HG03439 (cell line): Measurements from ENCODE around the gene TLK2.
"Not testable (repeated sequence)": the region's sequence is repeated elsewhere in the genome, so short reads cannot be mapped to it uniquely, and the experiment has no call there.

Experiments
- ATAC-seq: cut with Tn5 transposase; IDR thresholded peaks from one replicate; pipeline ENCODE4 v1.9.1; 2021; ENCODE audit warnings: mild to moderate bottlenecking, moderate library complexity; ENCODE audit not compliant: unreplicated experiment

The TLK2 gene

GRCh38 chr17:62557532-62557931, 78.9 kb downstream of the TLK2 start:
- ATAC-seq: not testable (repeated sequence)

GRCh38 chr17:62558941-62559340, 80.3 kb downstream of the TLK2 start:
- ATAC-seq: not testable (repeated sequence)

GRCh38 chr17:62560971-62561370, 82.3 kb downstream of the TLK2 start:
- not testable (repeated sequence) for ATAC-seq

GRCh38 chr17:62562656-62563055, 84.0 kb downstream of the TLK2 start:
- ATAC-seq: no peak

GRCh38 chr17:62565817-62566216, 87.2 kb downstream of the TLK2 start:
- no peak for ATAC-seq

- ATAC-seq: no peak
These were observed 88.5 kb downstream of the TLK2 start for GRCh38 chr17:62566996-62567578.

- ATAC-seq: no peak
These were observed 93.9 kb downstream of the TLK2 start for GRCh38 chr17:62572488-62572887.

- ATAC-seq: no peak
These were observed 94.3 kb downstream of the TLK2 start for GRCh38 chr17:62572888-62573401.

- ATAC-seq: no peak
These were observed 95.0 kb downstream of the TLK2 start for GRCh38 chr17:62573480-62574117.

GRCh38 chr17:62576382-62576781, 97.8 kb downstream of the TLK2 start:
- no peak for ATAC-seq

GRCh38 chr17:62578757-62579487, 100.3 kb downstream of the TLK2 start:
- no peak for ATAC-seq

- ATAC-seq: no peak
These were observed 102.3 kb downstream of the TLK2 start for GRCh38 chr17:62580947-62581346.

- no peak for ATAC-seq
These were observed 103.1 kb downstream of the TLK2 start for GRCh38 chr17:62581764-62582163.

- no peak for ATAC-seq
These were observed 108.9 kb downstream of the TLK2 start for GRCh38 chr17:62587554-62587953.

- no peak for ATAC-seq
These were observed 109.5 kb downstream of the TLK2 start for GRCh38 chr17:62588109-62588508.

- ATAC-seq: no peak
These were observed 112.7 kb downstream of the TLK2 start for GRCh38 chr17:62591333-62591732.

GRCh38 chr17:62591822-62592221, 113.2 kb downstream of the TLK2 start:
- not testable (repeated sequence) for ATAC-seq

- ATAC-seq: no peak
These were observed 113.9 kb downstream of the TLK2 start for GRCh38 chr17:62592341-62593099.

GRCh38 chr17:62595484-62595883, 116.9 kb downstream of the TLK2 start:
- no peak for ATAC-seq

GRCh38 chr17:62596662-62597061, 118.0 kb downstream of the TLK2 start:
- ATAC-seq: no peak

GRCh38 chr17:62597150-62597549, 118.5 kb downstream of the TLK2 start:
- ATAC-seq: no peak
